ENCODE data around the gene CNN2. TPM values are rescaled to one million over a fixed set of nuclear protein-coding genes. Genes with fewer than 3 reads are reported as not detected.

CNN2 gene
- total RNA-seq, 1 donor from 2014 or later, result 94.0 TPM

DNA sequence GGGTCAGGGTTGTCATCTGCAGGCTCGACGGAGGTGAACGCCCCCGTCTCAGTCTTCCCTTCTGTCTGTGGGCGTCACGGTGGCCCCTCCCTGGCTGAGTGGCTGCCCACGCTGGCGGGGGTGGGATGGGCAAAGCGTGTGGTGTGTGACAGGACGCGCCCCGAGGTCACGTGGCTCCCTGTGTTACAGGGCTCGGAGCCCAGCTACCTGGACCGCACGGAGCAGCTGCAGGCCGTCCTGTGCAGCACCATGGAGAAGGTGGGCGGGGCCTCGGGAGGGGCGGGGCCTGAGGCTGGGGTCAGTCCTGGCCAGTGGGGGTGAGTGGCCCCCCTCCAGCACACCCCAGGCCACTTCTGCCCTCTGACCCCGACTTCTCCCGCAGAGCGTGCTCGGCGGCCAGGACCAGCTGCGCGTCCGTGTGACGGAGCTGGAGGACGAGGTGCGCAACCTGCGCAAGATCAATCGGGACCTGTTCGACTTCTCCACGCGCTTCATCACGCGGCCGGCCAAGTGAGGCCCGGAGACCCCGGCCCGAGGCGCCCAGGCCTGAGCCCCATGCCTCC, 32.5 kb upstream of the CNN2 start:
- DNase-seq (no peak), ATAC-seq (no peak)
- intact Hi-C loops (cut with micrococcal nuclease), result no loop called here

DNA sequence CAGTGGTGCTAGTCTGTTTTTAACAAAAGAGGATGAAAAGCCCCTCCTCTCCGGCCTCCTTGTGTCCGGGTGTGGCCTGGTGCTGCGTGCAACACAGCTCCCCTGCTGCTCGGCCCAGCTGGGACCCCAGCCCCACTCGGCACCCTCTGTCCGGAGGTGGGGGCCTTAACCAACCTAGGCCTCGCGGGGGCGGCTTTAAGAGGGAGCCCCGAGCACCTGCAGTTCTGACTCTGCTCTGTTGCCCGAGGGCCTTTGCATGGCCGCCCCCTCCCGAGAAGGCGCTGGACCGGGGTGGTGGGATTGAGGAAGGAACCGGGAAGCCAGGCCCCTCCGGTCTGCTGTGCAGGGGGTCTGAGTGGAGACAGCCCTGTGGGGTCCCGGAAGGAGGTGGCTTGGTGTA, 31.9 kb upstream of the CNN2 start:
- ATAC-seq (no peak), DNase-seq (no peak)
- intact Hi-C loops (cut with micrococcal nuclease), result no loop called here

DNA sequence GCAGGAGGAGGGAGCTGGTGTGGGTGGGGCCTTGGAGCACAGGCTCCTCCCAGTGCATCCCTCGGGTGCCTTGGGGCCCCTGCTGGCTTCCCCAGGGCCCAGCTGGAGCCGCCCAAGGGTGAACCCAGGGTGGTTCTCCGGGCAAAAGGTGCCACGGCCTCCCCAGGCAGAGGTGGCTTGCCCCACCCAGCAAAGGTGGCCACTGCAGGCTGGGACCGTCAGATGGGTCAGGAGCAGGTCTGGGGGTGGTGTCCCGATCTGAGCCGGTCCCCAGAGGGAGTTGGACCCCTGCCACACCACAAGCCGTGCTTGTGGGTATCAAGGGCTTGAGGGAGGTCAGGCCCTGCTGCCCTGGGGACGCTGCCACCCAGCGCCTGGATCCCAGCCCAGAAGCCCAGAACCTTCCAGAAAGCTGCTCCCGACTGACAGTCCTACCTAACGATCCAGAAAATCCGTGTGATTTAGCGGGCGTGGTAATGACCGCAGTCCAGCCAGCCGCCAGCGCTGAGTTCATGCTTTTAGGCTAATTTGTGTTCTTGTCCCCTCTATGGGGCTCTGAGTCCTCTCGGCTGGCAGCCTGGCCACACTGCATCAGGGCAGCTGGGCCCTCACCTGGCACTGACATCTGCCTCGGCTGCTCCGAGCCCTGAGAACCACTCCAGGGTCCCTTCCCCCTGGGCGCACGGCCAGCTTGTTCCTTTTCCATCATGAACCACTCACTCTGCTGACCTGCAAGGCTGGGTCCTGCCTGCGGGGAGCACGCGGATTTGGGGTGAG, 31.2 kb upstream of the CNN2 start:
- intact Hi-C loops (cut with micrococcal nuclease), result no loop called here
- no peak for DNase-seq
- no peak for ATAC-seq

DNA sequence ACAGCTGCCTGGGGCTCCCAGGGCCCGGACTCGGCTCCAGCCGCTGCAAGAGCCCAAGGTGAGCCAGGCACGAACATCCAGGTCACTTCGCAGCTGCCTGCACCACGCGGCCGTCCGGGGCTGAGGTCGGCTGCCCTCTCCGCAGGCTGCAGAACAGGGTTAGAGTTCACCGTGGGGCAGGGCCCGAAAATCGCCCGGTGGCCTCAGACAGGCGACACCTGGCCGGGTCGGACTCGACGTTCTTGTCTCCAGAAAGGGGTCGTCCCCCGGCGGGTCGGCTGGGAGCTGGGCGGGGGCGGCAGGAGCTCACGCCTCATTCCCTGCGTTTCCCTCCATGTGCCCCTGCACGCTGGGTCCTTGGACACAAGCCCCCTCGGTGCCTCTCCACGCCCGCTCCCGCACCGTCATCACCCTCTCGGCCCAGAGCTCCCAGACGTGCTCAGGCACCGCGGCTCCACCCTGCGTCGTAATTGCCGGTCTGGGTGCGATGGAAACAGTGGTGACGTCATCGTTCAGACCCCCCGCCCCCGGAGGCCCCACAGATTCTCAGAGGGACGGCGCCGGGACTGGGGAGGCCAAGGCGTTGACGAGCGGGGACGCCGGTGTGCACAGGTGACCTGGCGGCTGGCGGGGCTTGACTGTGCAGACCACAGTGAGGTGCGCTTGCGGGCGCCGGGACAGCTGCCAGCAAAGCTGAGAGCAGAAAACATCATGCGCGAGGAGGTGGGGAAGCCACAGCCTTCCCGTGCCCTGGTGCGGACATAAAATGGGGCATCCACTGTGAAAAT, 30.2 kb upstream of the CNN2 start:
- no peak for DNase-seq
- intact Hi-C loops (cut with micrococcal nuclease), result no loop called here

DNA sequence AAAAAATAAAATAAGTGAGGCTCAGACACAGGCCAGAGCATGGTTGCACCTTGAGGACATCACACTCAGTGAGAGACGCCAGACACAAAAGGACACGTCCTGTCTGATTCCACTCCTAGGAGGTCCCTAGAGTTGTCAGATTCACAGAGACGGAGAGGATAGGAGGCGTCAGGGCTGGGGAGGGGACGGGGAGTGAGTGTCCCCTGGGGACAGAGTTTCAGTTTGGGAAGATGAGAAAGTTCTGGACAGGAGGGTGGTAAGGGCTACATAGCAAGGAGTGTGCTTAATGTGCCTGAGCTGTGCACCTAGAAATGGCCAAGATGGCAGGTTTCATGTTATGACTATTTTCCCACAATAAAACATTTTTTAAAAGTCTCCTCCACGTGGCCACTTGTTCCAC, 28.3 kb upstream of the CNN2 start:
- DNase-seq, result no peak
- intact Hi-C loops (cut with micrococcal nuclease), result no loop called here
- ATAC-seq, result no peak

More for the DNA sequence above, 30.2 kb upstream of the CNN2 start:
- ATAC-seq, result no peak

DNA sequence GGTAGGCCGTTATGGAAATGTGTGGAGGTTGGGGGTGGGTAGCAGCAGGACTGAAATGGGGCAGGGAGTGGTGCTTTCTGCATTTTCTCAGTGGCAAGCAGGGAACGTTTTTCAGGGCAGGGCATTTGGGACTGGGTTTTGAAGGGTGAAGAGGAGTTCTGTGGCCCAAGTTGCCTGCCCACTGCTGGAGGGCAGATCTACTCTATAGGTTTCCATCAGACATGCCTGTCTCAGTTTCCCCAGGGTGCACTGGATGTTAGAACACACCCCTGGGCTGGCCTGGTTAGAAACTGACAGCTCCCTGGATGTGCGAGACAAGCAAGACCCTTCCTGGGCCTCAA, 27.1 kb upstream of the CNN2 start:
- intact Hi-C loops (cut with micrococcal nuclease), result no loop called here
- ATAC-seq (no peak), DNase-seq (no peak)

DNA sequence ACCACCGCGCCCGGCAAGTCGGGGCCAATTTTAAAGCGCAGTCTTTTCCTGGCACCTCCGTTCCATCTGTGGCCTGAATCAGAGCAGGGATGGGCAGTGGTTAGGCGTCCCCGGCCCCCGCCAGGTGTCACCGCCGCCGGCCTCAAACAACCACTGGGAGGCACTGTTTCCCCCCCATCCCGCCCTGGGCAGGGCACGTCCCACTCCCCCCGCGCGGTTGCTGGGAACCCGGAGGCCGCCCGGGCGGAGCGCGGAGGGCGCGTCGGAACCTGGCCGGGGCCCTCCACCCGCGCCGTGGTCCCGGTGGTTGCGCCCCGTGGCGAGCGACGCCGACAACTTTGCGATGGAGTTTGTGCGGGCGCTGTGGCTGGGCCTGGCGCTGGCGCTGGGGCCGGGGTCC, 26.3 kb upstream of the CNN2 start, which contains the start of gene GRIN3B:
GRIN3B (plus strand) TSS at position 325 of the 400 bp plus-strand sequence; CDS start at position 344, 19 bp downstream.
- ATAC-seq (peak; percentile 51), DNase-seq (peak; percentile 69)
- intact Hi-C loops (cut with micrococcal nuclease), result no loop called here

DNA sequence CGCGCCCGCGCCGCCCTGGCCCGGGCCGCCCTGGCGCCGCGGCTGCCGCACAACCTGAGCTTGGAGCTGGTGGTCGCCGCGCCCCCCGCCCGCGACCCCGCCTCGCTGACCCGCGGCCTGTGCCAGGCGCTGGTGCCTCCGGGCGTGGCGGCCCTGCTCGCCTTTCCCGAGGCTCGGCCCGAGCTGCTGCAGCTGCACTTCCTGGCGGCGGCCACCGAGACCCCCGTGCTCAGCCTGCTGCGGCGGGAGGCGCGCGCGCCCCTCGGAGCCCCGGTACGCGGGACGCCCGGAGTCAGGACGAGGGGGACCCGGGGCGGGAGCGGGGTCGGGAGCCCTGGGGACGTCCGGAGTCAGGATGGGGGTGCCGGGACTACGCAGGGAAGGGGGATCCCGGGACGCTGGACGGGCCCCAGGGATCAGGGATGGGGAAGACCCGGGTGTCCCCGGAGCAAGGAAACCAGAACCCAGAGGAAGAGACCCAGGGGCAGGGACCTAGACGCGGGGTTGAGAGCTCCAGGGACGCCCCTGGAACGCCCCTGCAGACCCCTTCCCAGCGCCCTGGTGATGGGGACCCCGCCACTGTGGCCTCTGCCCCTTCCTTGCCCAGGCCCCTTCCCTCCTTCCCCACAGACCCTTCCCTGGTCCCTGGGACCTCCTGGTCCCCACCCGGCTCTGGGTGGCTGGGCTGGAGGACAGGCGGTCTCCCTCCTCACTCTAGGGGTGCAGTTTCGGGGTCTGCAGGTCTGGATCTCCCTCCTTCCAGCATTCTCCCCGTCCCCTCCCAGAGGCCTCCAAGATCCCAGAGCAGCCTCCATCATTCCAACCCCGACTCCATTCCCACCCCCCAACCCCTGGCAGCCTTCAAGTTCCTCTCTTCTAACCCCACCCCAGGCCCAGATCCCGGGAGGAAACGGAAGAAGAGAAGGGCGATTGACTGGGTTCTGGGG, 25.5 kb upstream of the CNN2 start:
- ATAC-seq (no peak), DNase-seq (no peak)
- intact Hi-C loops (cut with micrococcal nuclease), result no loop called here

DNA sequence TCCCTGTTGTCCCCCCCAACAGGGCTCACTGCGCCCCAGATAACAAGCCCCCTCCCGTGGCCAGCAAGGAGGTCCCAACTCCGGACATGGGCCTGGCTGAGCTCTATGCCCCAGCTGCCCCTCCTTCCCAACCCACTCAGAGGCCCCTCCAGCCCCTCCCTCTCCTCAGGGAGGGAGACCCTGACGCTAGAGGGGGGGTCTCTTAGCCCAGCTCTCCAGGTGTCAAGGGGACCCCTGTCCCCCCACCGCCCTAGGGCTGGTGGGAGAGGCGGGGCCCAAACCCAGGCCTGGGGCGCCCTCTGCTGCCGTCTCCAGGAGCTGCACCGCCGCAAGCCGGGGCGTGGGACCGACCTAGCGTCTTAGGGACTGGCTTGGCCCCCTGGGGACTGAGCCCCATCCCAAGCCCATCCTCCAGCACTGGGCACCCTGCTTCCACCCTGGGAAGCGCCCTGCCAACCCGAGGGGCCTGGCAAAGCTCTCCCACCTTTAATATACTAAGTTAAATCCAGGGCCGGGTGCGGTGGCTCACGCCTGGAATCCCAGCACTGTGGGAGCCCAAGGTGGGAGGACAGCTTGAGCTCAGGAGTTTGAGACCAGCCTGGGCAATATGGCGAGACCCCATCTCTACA, 24.8 kb upstream of the CNN2 start:
- DNase-seq (peak; percentile 74), ATAC-seq (peak; percentile 71)
- intact Hi-C loops (cut with micrococcal nuclease), result no loop called here

DNA sequence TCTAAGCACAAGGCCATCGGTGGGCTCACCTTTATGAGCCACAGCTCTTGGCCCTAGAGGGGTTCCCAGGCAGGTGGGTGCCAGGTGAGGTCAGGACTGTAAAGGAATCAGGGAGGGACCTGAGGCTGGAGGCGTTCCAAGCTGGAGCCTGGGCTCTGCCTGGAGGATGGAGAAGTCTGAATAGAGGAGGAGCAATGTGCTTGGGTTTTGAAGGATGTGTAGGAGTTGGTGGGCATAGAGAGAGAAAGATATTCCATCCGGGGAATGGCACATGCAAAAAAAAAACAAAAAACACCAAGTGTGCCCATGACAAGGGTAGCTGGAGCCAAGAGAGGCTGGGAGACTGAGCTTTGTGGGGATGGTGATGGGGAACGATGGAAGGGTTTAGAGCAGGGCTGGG, 23.8 kb upstream of the CNN2 start:
- DNase-seq, result no peak
- ATAC-seq, result no peak
- intact Hi-C loops (cut with micrococcal nuclease), result no loop called here

DNA sequence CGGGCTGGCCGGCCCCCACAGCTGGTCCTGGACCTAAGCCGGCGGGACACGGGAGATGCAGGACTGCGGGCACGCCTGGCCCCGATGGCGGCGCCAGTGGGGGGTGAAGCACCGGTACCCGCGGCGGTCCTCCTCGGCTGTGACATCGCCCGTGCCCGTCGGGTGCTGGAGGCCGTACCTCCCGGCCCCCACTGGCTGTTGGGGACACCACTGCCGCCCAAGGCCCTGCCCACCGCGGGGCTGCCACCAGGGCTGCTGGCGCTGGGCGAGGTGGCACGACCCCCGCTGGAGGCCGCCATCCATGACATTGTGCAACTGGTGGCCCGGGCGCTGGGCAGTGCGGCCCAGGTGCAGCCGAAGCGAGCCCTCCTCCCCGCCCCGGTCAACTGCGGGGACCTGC, 23.1 kb upstream of the CNN2 start:
- intact Hi-C loops (cut with micrococcal nuclease), result no loop called here
- DNase-seq (no peak), ATAC-seq (no peak)

DNA sequence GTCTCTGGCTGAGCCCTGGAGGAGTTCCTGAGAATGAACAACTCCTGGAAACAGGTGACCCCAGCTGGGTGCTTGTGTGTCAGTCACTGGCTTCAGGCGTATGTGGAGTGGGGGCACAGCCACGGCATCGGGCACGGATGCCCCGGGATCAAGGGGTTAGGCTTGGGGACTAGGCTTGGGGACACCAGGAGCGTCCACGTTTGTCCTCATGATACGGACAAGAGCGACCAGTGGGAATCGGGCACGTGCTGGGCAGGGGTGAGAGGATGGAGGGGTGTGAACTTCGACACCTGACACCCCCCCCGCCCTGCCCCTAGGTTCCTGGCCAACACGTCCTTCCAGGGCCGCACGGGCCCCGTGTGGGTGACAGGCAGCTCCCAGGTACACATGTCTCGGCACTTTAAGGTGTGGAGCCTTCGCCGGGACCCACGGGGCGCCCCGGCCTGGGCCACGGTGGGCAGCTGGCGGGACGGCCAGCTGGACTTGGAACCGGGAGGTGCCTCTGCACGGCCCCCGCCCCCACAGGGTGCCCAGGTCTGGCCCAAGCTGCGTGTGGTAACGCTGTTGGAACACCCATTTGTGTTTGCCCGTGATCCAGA, 22.1 kb upstream of the CNN2 start:
- DNase-seq, result no peak

DNA sequence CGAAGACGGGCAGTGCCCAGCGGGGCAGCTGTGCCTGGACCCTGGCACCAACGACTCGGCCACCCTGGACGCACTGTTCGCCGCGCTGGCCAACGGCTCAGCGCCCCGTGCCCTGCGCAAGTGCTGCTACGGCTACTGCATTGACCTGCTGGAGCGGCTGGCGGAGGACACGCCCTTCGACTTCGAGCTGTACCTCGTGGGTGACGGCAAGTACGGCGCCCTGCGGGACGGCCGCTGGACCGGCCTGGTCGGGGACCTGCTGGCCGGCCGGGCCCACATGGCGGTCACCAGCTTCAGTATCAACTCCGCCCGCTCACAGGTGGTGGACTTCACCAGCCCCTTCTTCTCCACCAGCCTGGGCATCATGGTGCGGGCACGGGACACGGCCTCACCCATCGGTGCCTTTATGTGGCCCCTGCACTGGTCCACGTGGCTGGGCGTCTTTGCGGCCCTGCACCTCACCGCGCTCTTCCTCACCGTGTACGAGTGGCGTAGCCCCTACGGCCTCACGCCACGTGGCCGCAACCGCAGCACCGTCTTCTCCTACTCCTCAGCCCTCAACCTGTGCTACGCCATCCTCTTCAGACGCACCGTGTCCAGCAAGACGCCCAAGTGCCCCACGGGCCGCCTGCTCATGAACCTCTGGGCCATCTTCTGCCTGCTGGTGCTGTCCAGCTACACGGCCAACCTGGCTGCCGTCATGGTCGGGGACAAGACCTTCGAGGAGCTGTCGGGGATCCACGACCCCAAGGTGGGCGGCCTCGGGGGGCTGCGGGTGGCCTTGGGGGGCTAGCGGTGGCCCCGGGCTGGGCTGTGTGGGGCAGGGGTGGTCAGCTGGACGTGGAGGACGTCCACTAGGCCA, 21.4 kb upstream of the CNN2 start:
- intact Hi-C loops (cut with micrococcal nuclease), result no loop called here
- no peak for ATAC-seq
- DNase-seq, result no peak

More for the DNA sequence above, 22.1 kb upstream of the CNN2 start:
- intact Hi-C loops (cut with micrococcal nuclease), result no loop called here
- ATAC-seq, result no peak

DNA sequence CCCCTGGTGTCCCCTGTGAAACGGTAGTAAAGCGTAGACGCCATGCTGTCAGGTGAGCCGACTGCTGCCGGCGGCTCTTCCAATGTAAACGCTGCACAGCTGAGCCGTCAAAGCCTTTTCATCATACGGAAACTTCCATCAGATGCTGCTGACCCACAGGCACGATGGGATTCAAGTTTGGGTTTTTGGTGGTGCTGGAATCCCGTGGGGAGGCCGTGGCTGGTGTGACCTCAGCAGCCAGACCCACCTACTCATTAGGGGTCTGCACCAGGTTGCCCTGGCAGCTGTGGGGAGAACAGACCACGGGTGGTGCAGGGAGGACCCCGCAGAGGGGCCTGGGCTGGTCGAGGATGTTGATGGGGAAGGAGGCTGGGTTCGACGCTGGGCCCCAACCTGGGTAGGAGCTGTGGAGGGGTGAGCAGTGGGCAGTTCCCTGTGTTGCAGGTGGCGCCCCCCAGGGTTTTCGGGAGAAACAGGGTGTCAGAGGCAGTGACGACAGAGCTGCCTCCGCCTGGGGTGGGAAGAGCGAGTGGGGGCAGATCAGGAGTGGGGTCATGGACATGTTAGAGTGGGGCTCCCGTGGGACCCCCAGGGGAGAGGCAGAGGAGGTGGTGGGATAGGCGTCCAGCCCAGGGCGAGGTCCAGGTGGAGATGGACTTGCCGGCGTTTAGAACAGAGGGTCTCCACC, 19.6 kb upstream of the CNN2 start:
- ATAC-seq (no peak), DNase-seq (no peak)
- intact Hi-C loops (cut with micrococcal nuclease), result no loop called here

DNA sequence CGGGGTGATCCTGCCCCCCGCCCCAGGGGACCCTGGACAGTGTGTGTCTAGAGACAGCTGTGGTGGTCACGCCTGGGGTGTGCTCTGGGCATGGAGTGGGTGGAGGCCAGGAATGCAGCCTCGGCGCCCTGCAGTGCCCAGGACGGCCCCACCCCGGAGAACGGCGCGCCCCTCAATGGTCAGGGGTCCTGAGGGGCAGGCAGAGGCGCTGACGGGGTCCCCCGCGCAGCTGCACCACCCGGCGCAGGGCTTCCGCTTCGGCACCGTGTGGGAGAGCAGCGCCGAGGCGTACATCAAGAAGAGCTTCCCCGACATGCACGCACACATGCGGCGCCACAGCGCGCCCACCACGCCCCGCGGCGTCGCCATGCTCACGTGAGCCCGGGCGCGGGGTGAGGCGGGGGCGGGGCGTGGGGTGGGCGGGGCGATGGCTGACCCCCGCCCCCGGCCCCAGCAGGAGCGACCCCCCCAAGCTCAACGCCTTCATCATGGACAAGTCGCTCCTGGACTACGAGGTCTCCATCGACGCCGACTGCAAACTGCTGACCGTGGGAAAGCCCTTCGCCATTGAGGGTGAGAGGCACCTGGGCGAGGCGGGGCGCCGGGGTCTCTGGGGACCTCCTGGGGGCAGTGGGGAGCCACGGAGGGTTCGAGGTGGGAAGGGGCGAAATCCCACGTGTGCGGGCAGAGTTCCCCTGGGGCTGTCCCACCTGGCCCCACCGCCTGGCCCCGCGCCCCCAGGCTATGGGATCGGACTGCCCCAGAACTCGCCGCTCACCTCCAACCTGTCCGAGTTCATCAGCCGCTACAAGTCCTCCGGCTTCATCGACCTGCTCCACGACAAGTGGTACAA, 18.8 kb upstream of the CNN2 start:
- ATAC-seq (no peak), DNase-seq (no peak)
- intact Hi-C loops (cut with micrococcal nuclease), result no loop called here
